NCI-H748 (cell line): ENCODE measurements around the gene FHIT.

Source experiments
- DNase-seq: peaks from one replicate; lab custom pipeline; 2025; ENCODE audit not compliant: unreplicated experiment; lab: John Stamatoyannopoulos, UW

FHIT gene

DNA sequence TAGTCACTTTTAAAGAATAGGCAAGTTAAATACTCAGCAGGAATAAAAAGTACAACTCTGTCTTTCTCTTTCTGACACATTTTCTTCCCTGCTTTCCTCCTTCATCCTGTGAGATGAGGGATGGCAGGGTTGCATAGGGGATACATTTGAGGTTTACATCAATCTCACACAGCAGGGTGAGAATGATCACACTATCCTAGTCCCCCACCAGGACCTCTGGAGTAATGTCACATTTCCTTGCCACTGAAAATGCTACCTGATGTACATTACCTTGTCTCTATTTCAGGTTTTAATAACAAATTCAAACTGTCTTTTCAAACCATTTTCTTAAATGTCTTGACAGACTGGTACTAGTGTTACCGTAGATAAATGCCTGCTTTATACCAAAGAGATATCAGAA, 816.9 kb downstream of the FHIT start:
- no peak for DNase-seq

DNA sequence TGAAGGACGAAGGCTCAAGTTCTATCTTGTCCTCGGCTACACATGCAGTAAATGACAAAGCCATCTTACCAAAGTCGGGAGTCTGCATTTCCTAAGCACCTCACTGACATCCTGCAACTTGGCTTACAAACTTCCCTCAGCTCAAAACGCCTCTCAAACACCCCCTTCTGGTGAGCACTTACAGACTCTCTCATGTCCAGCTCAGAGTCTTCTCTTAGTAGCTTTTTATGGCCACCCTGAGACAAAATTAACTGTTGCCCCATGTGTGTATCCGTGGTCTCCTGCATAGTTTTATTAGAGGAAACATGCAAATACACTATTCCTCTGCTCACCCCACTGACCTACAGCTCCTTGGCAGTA, 819.7 kb downstream of the FHIT start:
- no peak for DNase-seq

DNA sequence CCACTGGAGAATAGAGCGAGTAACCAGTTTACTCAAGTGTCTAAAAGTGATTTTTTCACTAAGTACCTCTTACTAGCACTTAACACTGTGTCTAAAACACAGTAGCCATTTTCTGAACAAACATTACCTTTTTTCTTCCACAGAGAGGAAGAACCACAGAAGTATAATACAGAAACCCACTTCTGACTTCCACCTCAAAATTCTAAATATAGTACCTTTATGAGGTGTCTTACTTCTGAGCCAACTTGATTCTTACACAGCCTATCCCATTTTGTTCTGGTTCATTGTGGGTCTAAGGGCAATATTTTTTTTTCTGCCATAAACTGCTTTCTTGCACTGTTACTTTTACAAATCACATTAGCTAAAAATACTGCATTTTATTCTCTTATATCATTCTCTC, 821.0 kb downstream of the FHIT start:
- no peak for DNase-seq

DNA sequence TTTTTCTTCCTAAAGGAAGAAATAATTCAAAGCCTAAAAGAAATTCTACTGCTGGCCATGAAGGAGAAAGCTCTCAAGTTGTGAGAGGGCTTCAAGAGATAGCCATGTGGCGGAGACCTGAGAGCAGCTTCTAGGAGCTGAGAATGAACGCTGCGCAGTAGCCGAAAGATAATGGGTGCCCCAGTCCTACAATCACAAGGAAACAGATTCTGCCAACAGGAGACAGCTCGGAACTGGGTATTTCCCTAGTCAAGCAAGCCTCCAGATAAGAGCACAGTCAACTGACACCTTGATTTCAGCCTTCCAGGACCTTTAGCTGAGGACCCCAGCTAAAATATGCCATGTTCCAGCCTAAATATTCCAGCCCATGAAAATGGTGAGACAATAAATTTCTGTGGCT, 824.1 kb downstream of the FHIT start:
- no peak for DNase-seq

DNA sequence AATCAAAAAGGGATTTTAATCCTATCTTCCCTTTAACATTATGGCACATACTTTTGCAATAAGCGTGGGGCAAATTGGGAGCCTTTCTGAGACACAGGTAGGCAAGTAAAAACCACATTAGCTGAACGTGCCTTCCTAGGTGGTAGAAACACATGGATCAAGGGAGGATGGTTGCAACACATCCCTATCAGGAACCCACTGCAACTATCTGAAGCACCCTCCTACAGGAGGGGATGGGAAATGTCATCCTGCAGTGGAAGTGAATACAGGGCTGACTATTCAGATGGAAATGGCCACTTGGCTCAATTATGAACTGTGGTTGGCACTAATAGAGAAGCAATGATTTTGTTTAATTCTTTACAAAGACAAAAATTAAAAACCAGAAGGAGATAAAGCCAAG, 826.3 kb downstream of the FHIT start:
- DNase-seq: peak; percentile 6

DNA sequence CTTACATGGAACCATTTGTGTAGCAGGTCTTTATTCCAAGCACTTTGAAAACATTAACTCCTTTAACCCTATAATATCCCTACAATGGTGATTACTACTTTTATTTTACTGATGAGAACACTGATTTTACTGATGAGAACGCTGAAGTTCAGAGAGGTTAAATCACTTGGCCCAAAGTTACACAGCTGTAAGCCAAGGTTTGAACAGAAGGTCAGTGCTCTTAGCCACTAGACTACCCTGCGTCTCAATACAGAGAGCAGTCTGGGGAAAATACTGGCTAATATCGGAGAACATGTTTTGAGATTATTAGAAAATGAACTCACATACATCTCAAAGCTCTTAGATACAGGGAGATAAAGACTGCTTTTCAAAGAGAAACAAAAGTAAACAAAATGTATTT, 827.2 kb downstream of the FHIT start:
- peak; percentile 54 for DNase-seq

DNA sequence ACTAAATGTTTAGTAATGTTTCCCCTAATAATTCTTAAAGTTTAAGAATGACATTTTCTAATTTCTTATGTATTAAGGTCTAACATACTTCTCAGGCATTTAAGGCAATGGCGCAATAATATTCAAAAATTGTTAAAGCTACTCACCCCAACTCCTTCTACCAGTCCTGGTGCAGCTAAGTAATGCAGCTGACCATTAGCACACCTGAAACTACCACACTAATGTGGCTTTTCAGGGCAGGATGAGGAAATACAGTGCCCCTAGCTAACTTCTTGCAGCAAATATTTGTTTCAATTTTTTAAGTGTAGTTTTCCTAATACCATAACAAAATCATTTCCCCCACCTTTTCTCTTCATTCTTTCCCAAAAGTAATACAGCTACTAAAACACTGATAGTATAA, 827.7 kb downstream of the FHIT start:
- DNase-seq: peak; percentile 38

DNA sequence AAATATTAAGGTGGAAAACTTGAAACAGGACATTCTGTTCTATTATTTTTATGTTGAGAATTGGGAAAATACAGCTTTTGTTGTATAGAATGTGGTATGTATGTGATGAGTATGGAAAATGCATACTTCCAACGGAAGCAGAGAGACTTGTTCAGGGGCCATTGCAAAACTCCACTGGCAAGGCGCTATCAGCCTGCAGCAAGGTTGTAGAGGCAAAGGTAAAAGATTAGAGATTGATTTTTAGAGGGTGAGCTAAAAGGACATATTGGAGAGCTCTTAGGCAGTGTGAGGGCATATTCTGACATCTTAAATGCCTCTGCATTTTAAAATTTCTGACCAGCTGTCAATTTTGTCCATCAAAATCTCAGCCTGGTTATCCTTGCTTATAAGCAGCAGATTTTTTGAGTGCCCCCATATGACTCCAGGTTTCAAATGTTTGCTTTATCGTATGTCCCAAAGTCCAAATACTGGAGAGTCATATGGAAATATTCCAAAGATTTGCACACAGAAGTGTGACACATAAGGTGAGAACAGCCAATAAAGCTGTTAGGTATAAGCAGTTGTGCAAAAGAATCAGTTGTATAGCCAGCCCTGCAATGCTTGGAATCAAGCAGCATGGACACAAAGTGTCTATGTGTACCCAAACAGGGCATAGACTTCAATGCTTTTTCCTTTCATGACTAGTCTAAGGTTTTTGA, 829.4 kb downstream of the FHIT start:
- no peak for DNase-seq

DNA sequence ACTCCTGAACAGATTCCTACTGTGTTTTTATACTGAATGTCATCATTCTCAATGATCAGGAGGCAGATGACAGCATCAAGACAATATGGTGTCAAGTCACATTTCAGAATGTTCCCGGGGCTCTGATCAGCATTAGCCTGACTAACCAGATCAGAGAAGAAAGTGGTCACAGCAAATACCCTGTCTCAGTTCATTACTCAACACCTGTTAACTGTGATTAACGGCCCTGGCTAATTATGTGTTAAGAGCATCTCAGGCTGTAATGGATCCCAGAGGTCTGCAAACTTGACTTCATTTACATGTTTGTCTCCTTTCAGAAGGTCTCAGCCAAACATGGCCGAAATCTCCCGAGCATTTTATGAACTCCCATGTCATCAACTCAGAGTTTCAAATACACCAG, 833.7 kb downstream of the FHIT start:
- peak; percentile 65 for DNase-seq

DNA sequence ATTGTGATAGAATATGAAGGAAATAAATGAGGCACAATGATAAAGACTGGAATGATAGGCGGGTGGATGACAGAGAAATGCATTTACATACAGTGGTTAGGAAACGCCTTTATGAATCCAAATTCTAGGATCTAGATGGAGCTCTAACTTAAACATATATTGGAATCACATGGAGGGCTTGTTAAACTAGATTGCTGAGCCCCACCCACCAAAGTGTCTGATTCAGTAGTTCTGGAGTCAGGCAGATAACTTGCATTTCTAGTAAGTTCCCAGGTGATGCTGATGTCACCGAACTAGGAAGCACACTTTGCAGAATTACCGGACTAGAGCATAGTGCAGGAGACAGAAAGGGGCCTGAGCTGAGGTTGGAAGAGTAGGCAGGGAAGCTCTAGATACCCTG, 837.2 kb downstream of the FHIT start:
- DNase-seq: no peak

DNA sequence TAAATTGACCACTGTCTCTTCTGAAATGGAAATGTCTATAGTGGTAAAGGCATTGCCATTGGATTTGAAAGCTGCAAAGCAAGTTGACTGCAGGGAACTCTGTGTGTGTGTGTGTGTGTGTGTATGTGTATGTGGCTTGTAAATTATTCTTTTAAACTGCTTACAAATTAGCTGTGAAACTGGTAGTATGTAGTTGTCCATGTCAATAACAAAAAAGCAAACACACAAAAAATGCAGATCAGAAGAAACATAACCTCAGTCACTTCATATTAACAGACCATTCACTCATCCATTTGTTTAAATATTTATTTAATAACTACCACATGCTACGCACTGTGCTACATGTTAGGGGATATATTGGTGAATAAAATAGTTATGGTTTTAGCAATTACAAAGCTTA, 837.7 kb downstream of the FHIT start:
- no peak for DNase-seq

DNA sequence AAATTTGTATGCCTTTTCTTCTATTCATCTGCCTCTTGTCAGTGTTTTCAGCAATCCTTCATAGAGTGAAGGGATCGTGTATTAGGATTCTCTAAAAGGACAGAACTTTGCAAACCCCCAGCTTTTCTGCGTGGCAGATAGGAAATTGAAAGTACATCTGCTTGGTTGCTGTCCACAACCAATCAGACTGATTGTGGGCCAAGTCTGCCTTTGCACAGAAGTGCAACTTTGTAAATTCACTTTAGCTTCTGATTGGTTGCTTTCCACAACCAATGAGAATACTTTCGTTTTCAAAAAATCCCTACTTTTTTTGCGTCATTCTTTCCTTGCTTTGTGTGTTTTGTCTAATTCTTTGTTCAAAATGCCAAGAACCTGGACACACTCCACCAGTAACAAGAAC, 847.4 kb downstream of the FHIT start:
- DNase-seq: no peak

DNA sequence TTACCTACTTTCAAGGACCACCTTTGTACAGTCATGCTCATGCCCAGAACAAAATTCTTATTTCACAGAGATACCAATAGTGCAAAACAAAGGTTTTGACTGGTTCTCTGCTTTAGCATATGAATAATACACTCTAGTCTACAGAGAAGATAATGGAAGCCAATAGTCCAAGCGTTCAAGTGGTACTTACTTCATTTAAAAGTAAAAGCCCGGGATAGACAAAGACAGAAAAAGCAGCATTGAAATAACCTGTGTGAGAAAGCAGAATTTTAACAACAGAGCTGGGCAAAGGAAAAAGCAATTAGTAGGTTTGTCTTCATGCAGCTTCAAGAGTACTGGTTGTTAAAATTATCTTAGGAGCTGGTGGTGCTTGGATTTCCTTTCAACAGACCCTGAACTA, 848.3 kb downstream of the FHIT start:
- no peak for DNase-seq

DNA sequence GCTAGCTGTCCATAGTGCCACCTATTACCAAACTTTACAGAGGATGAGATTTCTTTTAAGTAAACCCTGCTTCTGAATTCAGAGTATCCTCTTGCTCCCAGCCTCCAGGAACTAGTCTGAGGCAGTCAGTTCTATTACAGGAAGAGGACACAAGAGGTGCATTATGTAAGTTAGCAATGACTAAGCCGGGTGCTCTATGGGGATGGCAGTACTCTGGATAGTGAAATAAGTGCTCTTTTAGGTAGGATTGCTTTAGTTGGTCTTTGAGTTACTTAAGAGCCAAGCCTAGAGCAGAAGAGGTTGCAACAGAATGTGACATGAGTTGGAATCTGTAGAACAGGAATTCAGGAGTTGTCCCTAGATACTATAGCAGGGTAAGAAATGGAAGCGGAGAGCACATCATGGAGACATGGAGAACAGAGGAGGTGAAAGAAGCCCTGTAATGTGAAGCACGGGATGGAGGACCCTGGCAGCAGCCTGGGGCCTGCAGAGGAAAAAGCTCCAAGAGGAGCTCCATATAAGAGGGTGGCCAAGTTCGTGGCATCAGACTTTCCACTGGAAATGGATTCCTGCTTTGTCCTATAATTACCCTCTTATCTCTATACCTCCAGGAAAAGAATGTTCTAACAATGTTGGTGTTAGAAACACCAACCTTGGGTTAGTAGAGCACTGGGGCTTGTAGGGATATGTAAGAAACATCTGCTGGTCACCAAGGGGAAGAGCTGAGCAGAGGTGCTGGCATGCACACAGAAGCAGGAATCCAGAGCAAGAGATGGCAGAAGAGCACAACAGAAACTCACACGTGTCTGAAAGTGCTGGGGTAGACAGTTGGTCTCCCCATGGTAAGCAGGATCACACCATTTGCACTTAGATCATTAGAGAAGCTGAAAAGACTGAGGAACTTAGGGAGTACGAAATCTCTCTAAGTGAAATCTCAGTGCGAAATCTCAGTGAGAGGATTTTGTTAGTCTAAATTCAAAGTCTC, 851.1 kb downstream of the FHIT start:
- peak; percentile 58 for DNase-seq

DNA sequence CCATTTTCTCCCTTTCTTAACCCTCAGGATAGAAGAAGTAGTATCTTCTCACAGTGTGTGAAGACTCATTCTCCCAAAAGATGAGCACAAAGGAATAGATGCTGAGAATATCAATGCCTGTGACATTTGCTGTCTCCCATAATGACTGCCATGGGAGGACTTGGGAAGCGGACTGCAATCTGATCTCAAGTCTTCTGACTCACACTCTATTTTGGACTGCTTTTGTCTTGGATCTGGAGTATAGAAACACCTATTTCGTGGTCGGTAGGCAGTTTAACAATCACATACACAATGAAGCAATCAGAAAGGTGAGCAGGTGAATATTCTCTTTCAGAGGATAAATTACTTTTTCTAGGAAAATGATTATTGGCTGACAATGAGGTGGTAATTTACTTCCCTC, 852.0 kb downstream of the FHIT start:
- DNase-seq: peak; percentile 87

DNA sequence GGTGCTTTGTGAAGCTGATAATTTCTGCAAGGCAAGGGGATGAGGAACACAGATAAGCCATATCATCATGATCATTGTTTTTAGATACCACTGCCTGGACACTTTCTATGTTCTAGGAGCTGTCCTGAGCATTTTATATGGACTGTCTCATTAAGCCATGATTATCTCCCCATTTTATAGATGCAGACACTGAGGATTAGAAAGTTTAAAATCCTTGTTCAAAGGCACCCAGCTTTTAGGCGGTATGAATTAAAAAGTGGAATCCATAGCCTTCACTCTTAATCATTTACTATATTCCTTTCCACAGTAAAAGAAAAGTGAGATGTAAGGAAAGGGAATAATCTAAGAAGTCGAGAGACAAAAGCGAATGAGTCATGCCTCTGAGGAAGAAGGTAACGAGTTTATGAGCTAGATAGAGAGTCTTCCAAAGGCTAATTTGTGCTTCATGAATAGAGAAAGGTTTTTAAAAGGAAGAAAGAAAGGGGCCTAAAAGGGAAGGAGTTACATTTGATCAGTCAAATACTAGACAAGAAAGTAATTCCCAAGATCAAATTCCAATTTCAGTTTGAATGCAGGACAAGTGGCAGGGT, 856.0 kb downstream of the FHIT start:
- no peak for DNase-seq

DNA sequence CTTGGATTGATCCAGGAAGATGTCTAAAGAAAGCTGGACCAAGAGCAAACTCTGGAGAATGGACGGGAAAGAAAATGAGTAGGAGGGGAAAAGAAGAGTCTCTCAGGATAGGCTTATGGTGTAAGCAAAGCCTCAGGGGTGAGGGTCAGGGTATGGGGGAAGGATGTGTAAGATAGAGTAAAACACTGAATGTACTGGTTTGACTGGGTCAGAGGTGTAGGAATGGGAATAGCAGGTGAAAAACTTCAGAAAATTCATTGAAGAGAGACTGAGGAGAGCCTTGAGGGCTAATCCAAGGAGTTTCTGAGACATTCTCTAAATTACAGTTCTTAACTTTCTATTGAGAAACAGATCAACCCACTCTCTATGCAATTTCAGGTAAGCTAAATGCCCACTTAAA, 857.3 kb downstream of the FHIT start:
- no peak for DNase-seq

DNA sequence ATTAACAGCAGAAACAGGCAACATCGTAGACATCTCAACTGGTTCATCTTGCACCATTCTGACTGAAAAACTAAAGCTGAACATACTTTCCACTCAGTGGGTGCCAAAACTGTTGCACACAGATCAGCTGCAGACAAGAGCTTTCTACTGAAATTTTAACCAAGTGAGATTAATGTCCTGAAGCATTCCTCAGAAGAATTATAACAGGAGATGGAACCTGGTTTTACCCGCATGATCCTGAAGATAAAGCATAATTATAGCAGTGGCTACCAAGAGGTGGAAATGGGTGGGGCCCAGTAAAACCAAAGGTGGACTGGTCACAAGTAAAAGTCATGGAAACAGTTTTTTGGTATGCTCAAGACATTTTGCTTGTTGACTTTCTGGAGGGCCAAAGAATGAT, 858.8 kb downstream of the FHIT start:
- no peak for DNase-seq

DNA sequence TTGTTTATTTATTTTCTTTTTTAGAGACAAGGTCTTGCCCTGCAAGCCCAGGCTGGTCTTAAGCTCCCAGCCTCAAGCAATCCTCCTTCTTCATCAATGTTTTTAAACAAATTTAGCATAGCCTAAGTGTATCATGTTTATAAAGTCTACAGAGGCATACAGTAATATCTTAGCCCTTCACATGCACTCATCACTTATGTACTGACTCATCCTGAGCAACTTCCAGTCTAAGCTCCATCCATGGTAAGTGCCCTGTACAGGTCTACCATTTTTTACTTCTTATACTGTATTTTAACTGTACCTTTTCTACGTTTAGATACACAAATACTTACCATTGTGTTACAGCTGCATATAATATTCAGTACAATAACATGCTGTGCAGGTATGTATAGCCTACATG, 860.0 kb downstream of the FHIT start:
- DNase-seq: no peak

DNA sequence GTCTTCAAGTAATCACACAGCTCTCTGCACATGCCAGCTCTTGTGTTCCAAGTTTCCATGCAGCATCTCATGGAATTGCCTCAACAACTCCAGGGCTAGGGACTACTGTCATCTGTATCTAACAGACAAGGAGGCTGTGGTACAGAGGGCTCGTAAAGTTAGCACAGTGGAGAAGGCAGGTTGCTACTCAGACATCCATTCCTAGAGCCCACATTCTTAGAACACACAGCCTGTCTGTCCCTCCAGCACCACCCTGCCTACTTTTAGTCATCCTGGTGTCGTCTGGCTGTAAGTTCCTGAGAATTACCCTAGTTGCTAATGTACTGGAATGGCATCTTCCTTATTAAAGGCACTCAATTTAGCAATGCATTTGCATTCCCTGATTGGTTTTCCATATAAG, 862.5 kb downstream of the FHIT start:
- no peak for DNase-seq

DNA sequence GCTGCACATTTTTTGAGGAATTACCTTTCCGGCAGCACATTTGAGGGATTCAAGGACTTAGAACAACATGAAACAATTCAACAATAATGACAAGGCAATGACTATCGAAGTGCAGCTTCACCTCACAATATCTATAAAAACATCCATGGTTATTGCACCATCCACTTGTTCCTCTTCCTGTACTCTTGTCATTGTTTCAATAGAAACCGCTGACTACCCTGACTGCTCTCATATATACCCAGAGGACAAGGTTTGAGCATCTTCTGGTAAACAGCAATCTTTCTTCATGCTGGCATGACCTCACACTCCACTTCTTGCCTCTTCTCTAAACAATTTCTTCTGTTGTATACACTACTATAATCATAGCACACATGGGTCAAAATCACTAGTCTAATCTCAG, 864.9 kb downstream of the FHIT start:
- no peak for DNase-seq

DNA sequence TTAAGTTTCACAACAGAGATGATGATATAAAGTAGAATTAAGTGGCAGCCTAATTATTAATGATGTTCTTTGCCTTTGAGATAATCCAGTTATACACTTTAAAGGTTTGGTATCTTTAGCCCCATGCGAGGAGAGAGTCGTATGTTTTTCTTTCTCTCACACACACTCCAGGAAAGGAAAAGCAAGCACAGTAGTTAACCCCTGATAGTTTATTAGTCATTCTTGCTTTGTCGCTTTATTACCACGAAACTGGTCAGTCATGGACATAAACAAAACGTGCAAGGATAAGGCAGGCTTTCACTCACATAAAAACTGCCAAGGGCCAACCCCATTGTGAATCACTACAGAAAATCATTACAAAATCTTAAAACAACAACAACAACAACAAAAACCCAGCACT, 866.9 kb downstream of the FHIT start:
- peak; percentile 3 for DNase-seq
